ENCODE data around the gene CELSR1. TPM values are rescaled to one million over a fixed set of nuclear protein-coding genes. Genes with fewer than 3 reads are reported as not detected.

CELSR1 gene
- total RNA-seq, 2 experiments from 2014 or later, result 0.08 TPM; not detected in 1

DNA sequence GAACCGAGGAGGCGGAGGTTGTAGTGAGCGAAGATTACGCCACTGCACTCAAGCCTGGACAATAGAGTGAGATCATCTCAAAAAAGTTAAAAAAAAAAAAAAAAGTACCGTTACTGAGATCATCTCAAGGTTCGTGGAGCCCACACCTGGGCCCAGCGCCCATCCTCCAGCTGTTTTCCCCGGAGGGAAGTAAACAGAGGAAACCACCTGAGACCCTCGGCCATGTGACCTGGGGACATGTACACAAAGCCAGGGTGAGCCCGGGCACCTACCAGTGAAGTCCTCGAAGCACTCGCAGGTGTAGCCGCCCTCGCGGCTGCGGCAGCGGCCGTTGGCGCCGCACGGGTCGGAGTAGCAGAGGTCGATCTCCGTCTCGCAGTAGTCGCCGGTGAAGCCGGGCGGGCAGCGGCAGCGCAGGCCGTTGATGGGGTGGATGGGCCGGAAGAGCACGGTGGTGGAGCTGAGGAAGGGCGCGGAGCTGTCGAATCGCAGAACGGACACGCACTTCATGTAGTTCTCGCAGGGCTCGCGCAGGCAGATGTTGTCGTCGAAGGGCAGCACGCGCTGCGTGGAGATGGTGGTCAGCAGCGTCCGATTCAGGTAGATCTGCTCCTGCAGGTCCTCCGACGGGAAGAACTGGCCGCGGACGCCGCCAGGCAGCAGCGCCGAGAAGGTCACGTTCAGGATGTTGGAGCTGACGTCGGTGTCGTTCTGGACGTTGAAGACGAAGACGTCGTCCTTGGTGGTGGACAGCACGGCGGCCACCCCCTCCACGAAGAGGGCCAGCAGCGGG, 73.8 kb downstream of the CELSR1 start:
- Mint-ChIP-seq H3K36me3 (ENCODE audit: low read depth) (no peaks in the 10 kb centered on the region), H3K9me3 (ENCODE audit: insufficient read depth) (no peaks in the 10 kb centered on the region), H3K27ac (no peak overlapping the region), H3K4me1 (ENCODE audit: low read depth) (no peaks in the 10 kb centered on the region), H3K4me3 (no peak overlapping the region), H3K27me3 (ENCODE audit: low read depth) (no peaks in the 10 kb centered on the region)
- ATAC-seq (no peak), DNase-seq (no peak)
- POLR2A ChIA-PET, result interaction anchor here (0.5 kb wide), 1 partner anchor 105 kb away, joined by 3 read pairs; no protein-coding TSS in a partner anchor
- CTCF ChIA-PET, result no interaction called here

GRCh38 chr22:46462726-46463371, 74.6 kb downstream of the CELSR1 start:
- Mint-ChIP-seq H3K36me3 (ENCODE audit: low read depth) (no peaks in the 10 kb centered on the region), H3K4me3 (no peak overlapping the region), H3K27ac (no peak overlapping the region), H3K27me3 (ENCODE audit: low read depth) (no peaks in the 10 kb centered on the region), H3K4me1 (ENCODE audit: low read depth) (no peaks in the 10 kb centered on the region), H3K9me3 (ENCODE audit: insufficient read depth) (no peaks in the 10 kb centered on the region)
- POLR2A ChIA-PET, result no interaction called here
- no peak for ATAC-seq
- CTCF ChIA-PET, result no interaction called here
- no peak for DNase-seq

GRCh38 chr22:46461566-46462180, 75.7 kb downstream of the CELSR1 start:
- H3K27me3 Mint-ChIP-seq (ENCODE audit: low read depth), result no peaks in the 10 kb centered on the region
- ATAC-seq, result no peak
- H3K9me3 Mint-ChIP-seq (ENCODE audit: insufficient read depth), result no peaks in the 10 kb centered on the region
- POLR2A ChIA-PET, result no interaction called here
- no peaks in the 10 kb centered on the region for H3K36me3 Mint-ChIP-seq (ENCODE audit: low read depth)
- no peak for DNase-seq
- H3K4me3 Mint-ChIP-seq, result no peak overlapping the region
- CTCF ChIA-PET, result no interaction called here
- H3K27ac Mint-ChIP-seq, result no peak overlapping the region
- H3K4me1 Mint-ChIP-seq (ENCODE audit: low read depth), result no peaks in the 10 kb centered on the region

GRCh38 chr22:46460857-46461256, 76.6 kb downstream of the CELSR1 start:
- no peaks in the 10 kb centered on the region for H3K9me3 Mint-ChIP-seq (ENCODE audit: insufficient read depth)
- no peaks in the 10 kb centered on the region for H3K4me1 Mint-ChIP-seq (ENCODE audit: low read depth)
- ChIA-PET POLR2A (interaction anchor here (1.1 kb wide), 1 partner anchor 20 kb away, joined by 3 read pairs; no protein-coding TSS in a partner anchor), CTCF (no interaction called here)
- H3K27ac Mint-ChIP-seq, result no peak overlapping the region
- H3K27me3 Mint-ChIP-seq (ENCODE audit: low read depth), result no peaks in the 10 kb centered on the region
- ATAC-seq, result no peak
- no peak for DNase-seq
- no peaks in the 10 kb centered on the region for H3K36me3 Mint-ChIP-seq (ENCODE audit: low read depth)
- H3K4me3 Mint-ChIP-seq, result no peak overlapping the region

- Mint-ChIP-seq H3K27me3 (ENCODE audit: low read depth) (no peaks in the 10 kb centered on the region), H3K4me1 (ENCODE audit: low read depth) (no peaks in the 10 kb centered on the region), H3K4me3 (no peak overlapping the region), H3K9me3 (ENCODE audit: insufficient read depth) (no peaks in the 10 kb centered on the region), H3K36me3 (ENCODE audit: low read depth) (no peaks in the 10 kb centered on the region), H3K27ac (no peak overlapping the region)
- ChIA-PET CTCF (no interaction called here), POLR2A (interaction anchor here (1.1 kb wide), 1 partner anchor 19 kb away, joined by 3 read pairs; no protein-coding TSS in a partner anchor)
- ATAC-seq, result no peak
- no peak for DNase-seq
These were observed 77.9 kb downstream of the CELSR1 start for GRCh38 chr22:46459347-46460065.

DNA sequence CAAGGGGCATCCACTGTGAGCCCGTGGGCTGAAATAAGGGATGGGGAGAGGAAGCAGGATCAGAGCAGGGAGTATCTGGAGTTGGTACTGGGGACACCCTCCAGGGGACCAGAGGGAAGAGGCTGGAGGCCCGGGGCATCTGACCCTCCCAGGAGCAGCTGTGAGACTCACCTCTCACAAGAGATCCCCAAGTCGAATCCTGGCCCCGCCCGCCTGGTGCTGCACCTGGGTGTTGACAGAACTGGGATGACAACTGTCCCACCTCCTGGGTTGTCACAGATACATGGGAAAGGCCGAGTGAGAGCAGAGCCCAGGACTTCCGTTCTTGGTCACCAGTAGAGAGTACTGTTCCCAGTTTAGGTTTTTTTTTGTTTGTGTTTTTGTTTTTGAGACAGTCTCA, 78.9 kb downstream of the CELSR1 start:
- no peaks in the 10 kb centered on the region for H3K4me1 Mint-ChIP-seq (ENCODE audit: low read depth)
- no peak overlapping the region for H3K27ac Mint-ChIP-seq
- no peak overlapping the region for H3K4me3 Mint-ChIP-seq
- no peaks in the 10 kb centered on the region for H3K27me3 Mint-ChIP-seq (ENCODE audit: low read depth)
- no peaks in the 10 kb centered on the region for H3K9me3 Mint-ChIP-seq (ENCODE audit: insufficient read depth)
- H3K36me3 Mint-ChIP-seq (ENCODE audit: low read depth), result no peaks in the 10 kb centered on the region
- ATAC-seq (no peak), DNase-seq (no peak)
- POLR2A ChIA-PET, result no interaction called here
- CTCF ChIA-PET, result no interaction called here

GRCh38 chr22:46457502-46458488, 79.6 kb downstream of the CELSR1 start:
- ATAC-seq, result no peak
- no peak overlapping the region for H3K27ac Mint-ChIP-seq
- H3K9me3 Mint-ChIP-seq (ENCODE audit: insufficient read depth), result no peaks in the 10 kb centered on the region
- ChIA-PET CTCF (interaction anchor here (1.9 kb wide), 1 partner anchor 90 kb away, joined by 5 read pairs; no protein-coding TSS in a partner anchor), POLR2A (no interaction called here)
- H3K36me3 Mint-ChIP-seq (ENCODE audit: low read depth), result no peaks in the 10 kb centered on the region
- DNase-seq, result no peak
- H3K27me3 Mint-ChIP-seq (ENCODE audit: low read depth), result no peaks in the 10 kb centered on the region
- H3K4me1 Mint-ChIP-seq (ENCODE audit: low read depth), result no peaks in the 10 kb centered on the region
- H3K4me3 Mint-ChIP-seq, result no peak overlapping the region

DNA sequence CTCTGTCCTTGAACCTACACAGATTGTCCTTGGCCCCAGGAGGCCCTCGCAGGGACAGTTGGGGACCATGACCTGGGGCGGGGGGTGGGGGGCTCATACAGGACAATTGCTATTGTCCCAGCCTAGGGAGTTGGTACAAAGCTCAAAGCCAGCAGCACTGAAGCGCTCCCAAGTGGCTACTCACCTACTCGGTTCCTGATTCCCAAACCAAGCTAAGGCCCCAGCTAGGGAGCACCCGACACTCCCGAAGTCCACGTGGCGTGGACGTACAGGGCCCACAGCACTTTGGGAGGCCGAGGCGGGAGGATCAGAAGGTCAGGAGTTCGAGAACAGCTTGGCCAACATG, 80.6 kb downstream of the CELSR1 start:
- Mint-ChIP-seq H3K27ac (no peak overlapping the region), H3K36me3 (ENCODE audit: low read depth) (no peaks in the 10 kb centered on the region), H3K27me3 (ENCODE audit: low read depth) (no peaks in the 10 kb centered on the region), H3K4me3 (no peak overlapping the region), H3K4me1 (ENCODE audit: low read depth) (no peaks in the 10 kb centered on the region), H3K9me3 (ENCODE audit: insufficient read depth) (no peaks in the 10 kb centered on the region)
- CTCF ChIA-PET, result interaction anchor here (1.9 kb wide), 1 partner anchor 89 kb away, joined by 5 read pairs; no protein-coding TSS in a partner anchor
- ATAC-seq, result no peak
- POLR2A ChIA-PET, result no interaction called here
- no peak for DNase-seq

DNA sequence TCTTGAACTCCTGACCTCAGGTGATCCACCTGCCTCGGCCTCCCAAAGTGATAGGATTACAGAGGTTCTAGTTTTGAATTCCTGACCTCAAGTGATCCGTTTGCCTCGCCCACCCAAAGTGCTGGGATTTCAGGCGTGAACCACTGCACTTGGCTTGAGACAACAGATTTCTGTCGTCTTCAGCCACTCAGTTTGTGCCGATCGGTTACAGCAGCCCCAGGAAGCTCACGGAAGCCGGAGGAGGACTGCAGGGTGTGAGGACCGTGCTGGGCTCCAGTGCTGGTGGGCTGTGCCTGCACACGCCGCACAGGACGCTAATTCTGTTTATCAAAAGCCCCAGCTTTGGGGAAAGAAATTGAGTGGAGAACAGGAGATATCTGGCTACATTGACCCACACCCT, 82.0 kb downstream of the CELSR1 start:
- Mint-ChIP-seq H3K4me1 (ENCODE audit: low read depth) (no peaks in the 10 kb centered on the region), H3K27me3 (ENCODE audit: low read depth) (no peaks in the 10 kb centered on the region), H3K9me3 (ENCODE audit: insufficient read depth) (no peaks in the 10 kb centered on the region), H3K4me3 (no peak overlapping the region), H3K36me3 (ENCODE audit: low read depth) (no peaks in the 10 kb centered on the region), H3K27ac (no peak overlapping the region)
- no peak for DNase-seq
- CTCF ChIA-PET, result no interaction called here
- POLR2A ChIA-PET, result no interaction called here
- ATAC-seq, result no peak

- H3K27me3 Mint-ChIP-seq (ENCODE audit: low read depth), result no peaks in the 10 kb centered on the region
- CTCF ChIA-PET, result no interaction called here
- no peaks in the 10 kb centered on the region for H3K9me3 Mint-ChIP-seq (ENCODE audit: insufficient read depth)
- no peaks in the 10 kb centered on the region for H3K36me3 Mint-ChIP-seq (ENCODE audit: low read depth)
- no peak overlapping the region for H3K4me3 Mint-ChIP-seq
- no peak overlapping the region for H3K27ac Mint-ChIP-seq
- no peak for DNase-seq
- H3K4me1 Mint-ChIP-seq (ENCODE audit: low read depth), result no peaks in the 10 kb centered on the region
- ATAC-seq, result no peak
- POLR2A ChIA-PET, result no interaction called here
These were observed 82.7 kb downstream of the CELSR1 start for GRCh38 chr22:46454504-46455269.
